ENCODE data around the gene RGS5.

GRCh38 chr1:163248064-163248463, 45.3 kb upstream of the RGS5 start:
- TF ChIP-seq, protein P1, sequence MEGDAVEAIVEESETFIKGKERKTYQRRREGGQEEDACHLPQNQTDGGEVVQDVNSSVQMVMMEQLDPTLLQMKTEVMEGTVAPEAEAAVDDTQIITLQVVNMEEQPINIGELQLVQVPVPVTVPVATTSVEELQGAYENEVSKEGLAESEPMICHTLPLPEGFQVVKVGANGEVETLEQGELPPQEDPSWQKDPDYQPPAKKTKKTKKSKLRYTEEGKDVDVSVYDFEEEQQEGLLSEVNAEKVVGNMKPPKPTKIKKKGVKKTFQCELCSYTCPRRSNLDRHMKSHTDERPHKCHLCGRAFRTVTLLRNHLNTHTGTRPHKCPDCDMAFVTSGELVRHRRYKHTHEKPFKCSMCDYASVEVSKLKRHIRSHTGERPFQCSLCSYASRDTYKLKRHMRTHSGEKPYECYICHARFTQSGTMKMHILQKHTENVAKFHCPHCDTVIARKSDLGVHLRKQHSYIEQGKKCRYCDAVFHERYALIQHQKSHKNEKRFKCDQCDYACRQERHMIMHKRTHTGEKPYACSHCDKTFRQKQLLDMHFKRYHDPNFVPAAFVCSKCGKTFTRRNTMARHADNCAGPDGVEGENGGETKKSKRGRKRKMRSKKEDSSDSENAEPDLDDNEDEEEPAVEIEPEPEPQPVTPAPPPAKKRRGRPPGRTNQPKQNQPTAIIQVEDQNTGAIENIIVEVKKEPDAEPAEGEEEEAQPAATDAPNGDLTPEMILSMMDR (IDR thresholded peaks at IDR 0.05; ENCODE audit: extremely low read depth in 1 of 2, insufficient read depth in 1 of 2, low read depth in 1 of 2, low read length in 2 of 2): no peak
- TF ChIP-seq POLR2AphosphoS5 (IDR thresholded peaks at IDR 0.05; ENCODE audit: insufficient read depth, low read depth, low read length): no peak
- no peak for TF ChIP-seq MAX (IDR thresholded peaks at IDR 0.05; ENCODE audit: insufficient read depth, insufficient read length)
- no peak for TF ChIP-seq MYC (IDR thresholded peaks at IDR 0.05; ENCODE audit: low read depth, low read length)
- TF ChIP-seq FOS (IDR thresholded peaks at IDR 0.05; ENCODE audit: borderline replicate concordance, insufficient read depth, low read length): no peak
